ENCODE data around the gene ACSL1.
A peak's percentile ranks its signal among the peaks of the same experiment; 100 is the strongest.
"Not testable (repeated sequence)": the region's sequence is repeated elsewhere in the genome, so short reads cannot be mapped to it uniquely, and the experiment has no call there.

Gene ACSL1

GRCh38 chr4:184785813-184786212 is 40.0 kb downstream of the ACSL1 start:
- DNase-seq (ENCODE audit: low read depth): no peak

GRCh38 chr4:184784628-184785257 is 41.0 kb downstream of the ACSL1 start:
- DNase-seq (ENCODE audit: low read depth): no peak

- DNase-seq (ENCODE audit: low read depth): no peak
Observed at GRCh38 chr4:184782731-184783373, 42.9 kb downstream of the ACSL1 start.

GRCh38 chr4:184779160-184779559 is 46.6 kb downstream of the ACSL1 start:
- not testable (repeated sequence) for DNase-seq (ENCODE audit: low read depth)

GRCh38 chr4:184778325-184778724 is 47.4 kb downstream of the ACSL1 start:
- DNase-seq (ENCODE audit: low read depth): no peak

- DNase-seq (ENCODE audit: low read depth): no peak
Observed at GRCh38 chr4:184776821-184777220, 48.9 kb downstream of the ACSL1 start.

- no peak for DNase-seq (ENCODE audit: low read depth)
Observed at GRCh38 chr4:184775854-184776555, 49.8 kb downstream of the ACSL1 start.

GRCh38 chr4:184774152-184774551 is 51.6 kb downstream of the ACSL1 start:
- DNase-seq (ENCODE audit: low read depth): no peak

GRCh38 chr4:184771416-184771815 is 54.4 kb downstream of the ACSL1 start:
- DNase-seq (ENCODE audit: low read depth): no peak

- no peak for DNase-seq (ENCODE audit: low read depth)
Observed at GRCh38 chr4:184769141-184769765, 56.5 kb downstream of the ACSL1 start.

- DNase-seq (ENCODE audit: low read depth): no peak
Observed at GRCh38 chr4:184768296-184768695, 57.5 kb downstream of the ACSL1 start.

- no peak for DNase-seq (ENCODE audit: low read depth)
Observed at GRCh38 chr4:184766446-184766845, 59.3 kb downstream of the ACSL1 start.

GRCh38 chr4:184765473-184766340 is 60.1 kb downstream of the ACSL1 start:
- DNase-seq (ENCODE audit: low read depth): no peak

GRCh38 chr4:184764601-184765000 is 61.2 kb downstream of the ACSL1 start:
- DNase-seq (ENCODE audit: low read depth): no peak

GRCh38 chr4:184763150-184763780 is 62.5 kb downstream of the ACSL1 start:
- no peak for DNase-seq (ENCODE audit: low read depth)

GRCh38 chr4:184762100-184762499 is 63.7 kb downstream of the ACSL1 start:
- peak; percentile 33 for DNase-seq (ENCODE audit: low read depth)

GRCh38 chr4:184760681-184761080 is 65.1 kb downstream of the ACSL1 start:
- no peak for DNase-seq (ENCODE audit: low read depth)

- no peak for DNase-seq (ENCODE audit: low read depth)
Observed at GRCh38 chr4:184757810-184758209, 68.0 kb downstream of the ACSL1 start.

GRCh38 chr4:184756399-184756798 is 69.4 kb downstream of the ACSL1 start:
- no peak for DNase-seq (ENCODE audit: low read depth)

- DNase-seq (ENCODE audit: low read depth): no peak
Observed at GRCh38 chr4:184755278-184755677, 70.5 kb downstream of the ACSL1 start.

- no peak for DNase-seq (ENCODE audit: low read depth)
Observed at GRCh38 chr4:184752496-184753275, 73.1 kb downstream of the ACSL1 start.
